ENCODE data around the gene TRIO.
A peak's percentile ranks its signal among the peaks of the same experiment; 100 is the strongest.

Gene TRIO

GRCh38 chr5:14351845-14352712 lies 208.9 kb downstream of the TRIO start:
- in situ Hi-C loops (cut with HindIII; ENCODE audit: low pct_ligation_motif_present, low sequenced_read_pairs) = no loop called here
- Histone ChIP-seq H3K36me3 (replicated peaks) (peaks cover 54% of the 10 kb centered on the region), H3K4me3 (ENCODE audit: low read depth, low read length) (no peak overlapping the region), H3K27ac (no peak overlapping the region), H3K27me3 (replicated peaks) (no peaks in the 10 kb centered on the region)
- peak; percentile 60 for DNase-seq
- peak; percentile 98 for TF ChIP-seq CTCF (IDR thresholded peaks at IDR 0.05; ENCODE audit: low read depth, low read length, missing control alignments)

DNA sequence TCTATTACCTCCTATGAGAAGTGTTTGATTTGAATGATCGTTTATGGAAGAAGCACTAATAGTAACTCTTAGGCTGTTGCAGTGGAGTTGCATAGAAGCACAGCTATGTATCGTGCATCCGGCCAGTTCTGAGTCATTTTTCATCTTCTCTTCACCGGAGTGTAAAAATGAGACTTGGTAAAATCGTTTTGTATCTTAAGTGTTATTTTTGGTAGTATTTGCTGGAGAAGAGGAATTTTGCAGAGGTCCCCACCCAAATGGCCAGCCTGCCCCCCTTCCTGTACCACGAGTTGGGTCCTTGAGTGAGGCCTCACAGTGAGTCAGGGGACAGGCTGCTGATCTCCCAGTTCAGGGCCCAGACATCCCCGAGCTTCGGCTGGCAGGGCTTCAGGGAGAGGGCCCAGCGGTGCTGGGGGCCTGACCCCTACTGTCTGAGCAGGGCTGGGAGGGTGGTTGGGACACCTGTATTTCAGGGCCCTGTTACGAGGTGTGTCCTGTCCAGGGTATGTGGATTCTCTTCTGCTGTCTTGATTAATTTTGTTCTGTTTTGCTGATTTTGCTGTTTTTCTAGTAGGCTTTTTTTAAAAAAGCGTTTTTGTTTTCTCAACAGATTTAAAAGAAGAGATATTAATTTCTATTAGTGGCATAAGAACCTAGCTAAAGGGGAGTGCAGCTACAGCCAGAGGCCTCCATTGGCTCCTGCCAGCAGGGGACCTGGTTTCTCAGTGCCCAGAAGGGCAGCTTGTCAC lies 210.8 kb downstream of the TRIO start:
- peaks cover 59% of the 10 kb centered on the region for H3K36me3 ChIP-seq (replicated peaks)
- DNase-seq = peak; percentile 36
- in situ Hi-C loops (cut with HindIII; ENCODE audit: low pct_ligation_motif_present, low sequenced_read_pairs) = no loop called here
- H3K27me3 ChIP-seq (replicated peaks) = no peaks in the 10 kb centered on the region
- no peak overlapping the region for H3K4me3 ChIP-seq (ENCODE audit: low read depth, low read length)
- TF ChIP-seq CTCF (IDR thresholded peaks at IDR 0.05; ENCODE audit: low read depth, low read length, missing control alignments) = no peak
- peak overlapping the region; percentile 53 for H3K27ac ChIP-seq

GRCh38 chr5:14355391-14355790 lies 212.2 kb downstream of the TRIO start:
- Histone ChIP-seq H3K4me3 (ENCODE audit: low read depth, low read length) (no peak overlapping the region), H3K36me3 (replicated peaks) (peaks cover 63% of the 10 kb centered on the region), H3K27ac (no peak overlapping the region), H3K27me3 (replicated peaks) (no peaks in the 10 kb centered on the region)
- DNase-seq = no peak
- in situ Hi-C loops (cut with HindIII; ENCODE audit: low pct_ligation_motif_present, low sequenced_read_pairs) = no loop called here
- TF ChIP-seq CTCF (IDR thresholded peaks at IDR 0.05; ENCODE audit: low read depth, low read length, missing control alignments) = no peak

GRCh38 chr5:14356305-14356704 lies 213.2 kb downstream of the TRIO start:
- no peak overlapping the region for H3K4me3 ChIP-seq (ENCODE audit: low read depth, low read length)
- H3K27me3 ChIP-seq (replicated peaks) = no peaks in the 10 kb centered on the region
- H3K27ac ChIP-seq = no peak overlapping the region
- DNase-seq = no peak
- no peak for TF ChIP-seq CTCF (IDR thresholded peaks at IDR 0.05; ENCODE audit: low read depth, low read length, missing control alignments)
- in situ Hi-C loops (cut with HindIII; ENCODE audit: low pct_ligation_motif_present, low sequenced_read_pairs) = no loop called here
- H3K36me3 ChIP-seq (replicated peaks) = peaks cover 62% of the 10 kb centered on the region

- H3K27me3 ChIP-seq (replicated peaks) = no peaks in the 10 kb centered on the region
- in situ Hi-C loops (cut with HindIII; ENCODE audit: low pct_ligation_motif_present, low sequenced_read_pairs) = no loop called here
- H3K36me3 ChIP-seq (replicated peaks) = peaks cover 68% of the 10 kb centered on the region
- no peak for DNase-seq
- TF ChIP-seq CTCF (IDR thresholded peaks at IDR 0.05; ENCODE audit: low read depth, low read length, missing control alignments) = no peak
- H3K27ac ChIP-seq = no peak overlapping the region
- H3K4me3 ChIP-seq (ENCODE audit: low read depth, low read length) = no peak overlapping the region
Measured at GRCh38 chr5:14357441-14357840, 214.3 kb downstream of the TRIO start.
